Measurements from ENCODE around the gene TEKT1.

The TEKT1 gene

GRCh38 chr17:6761779-6762178, 69.8 kb downstream of the TEKT1 start (continued):
- TF ChIP-seq ZNF18 (tag by site-specific recombination; IDR thresholded peaks at IDR 0.05) (no peak), RBAK (tag by site-specific recombination; IDR thresholded peaks at IDR 0.05) (no peak), ZNF510 (tag by site-specific recombination; IDR thresholded peaks at IDR 0.05; ENCODE audit: insufficient replicate concordance) (no peak), YY2 (tag by site-specific recombination; IDR thresholded peaks at IDR 0.05) (no peak), PRDM2 (tag by site-specific recombination; IDR thresholded peaks at IDR 0.05; ENCODE audit: borderline replicate concordance) (no peak), ZNF148 (tag by site-specific recombination; IDR thresholded peaks at IDR 0.05; ENCODE audit: borderline replicate concordance) (no peak), ZNF280D (tag by site-specific recombination; IDR thresholded peaks at IDR 0.05) (no peak)

- POLR2A ChIA-PET: no interaction called here
- Histone ChIP-seq H3K36me3 (ENCODE audit: control insufficient read depth in 2 of 2, insufficient read depth in 1 of 2, low read length in 2 of 2) (no peaks in the 10 kb centered on the region), H3K4me1 (ENCODE audit: control insufficient read depth, insufficient read depth, low read length) (no peaks in the 10 kb centered on the region; the same call in 1 of the 2 replicates), H3K27ac (ENCODE audit: extremely low read depth, low read depth, low read length) (no peak overlapping the region), H3K9me3 (ENCODE audit: control insufficient read depth, insufficient read depth, low read depth, low read length) (no peaks in the 10 kb centered on the region), H3K4me3 (ENCODE audit: low read depth, low read length) (no peak overlapping the region)
- TF ChIP-seq PRDM1 (tag by site-specific recombination; IDR thresholded peaks at IDR 0.05) (no peak), HIC1 (tag by site-specific recombination; IDR thresholded peaks at IDR 0.05) (no peak), ZSCAN5A (tag by site-specific recombination; IDR thresholded peaks at IDR 0.05) (no peak), HOXC10 (CRISPR knock-in tag; IDR thresholded peaks at IDR 0.05) (no peak), ZNF473 (tag by site-specific recombination; IDR thresholded peaks at IDR 0.05) (no peak), MYNN (tag by site-specific recombination; IDR thresholded peaks at IDR 0.05; ENCODE audit: borderline replicate concordance) (no peak), ZNF23 (tag by site-specific recombination; IDR thresholded peaks at IDR 0.05; ENCODE audit: borderline replicate concordance) (no peak), KLF1 (tag by site-specific recombination; IDR thresholded peaks at IDR 0.05) (no peak)
- CTCF ChIA-PET: no interaction called here
Measured at GRCh38 chr17:6757747-6758146, 73.8 kb downstream of the TEKT1 start.

All from HEK293 (cell line).